ENCODE results near the gene DIRAS1. TPM values are rescaled to one million over a fixed set of nuclear protein-coding genes. Genes with fewer than 3 reads are reported as not detected.
"Not testable (repeated sequence)": the region's sequence is repeated elsewhere in the genome, so short reads cannot be mapped to it uniquely, and the experiment has no call there.

DIRAS1 gene
- total RNA-seq, 1 donor from 2014 or later: 2.7 TPM

GRCh38 chr19:2711172-2711874 lies 9.8 kb downstream of the DIRAS1 start:
- DNase-seq: no peak

GRCh38 chr19:2706251-2706650 lies 14.9 kb downstream of the DIRAS1 start:
- no peak for DNase-seq

- DNase-seq: no peak
Measured at GRCh38 chr19:2703691-2704216, 17.4 kb downstream of the DIRAS1 start.

- DNase-seq: no peak
Measured at GRCh38 chr19:2703077-2703437, 18.1 kb downstream of the DIRAS1 start.

- DNase-seq: peak; percentile 96
Measured at GRCh38 chr19:2702170-2703076, 18.7 kb downstream of the DIRAS1 start, which contains the start of gene GNG7. Gene GNG7, minus strand, starts transcription at chr19:2702694. Its CDS starts 182,006 bp downstream, at chr19:2520688.

GRCh38 chr19:2701361-2702169 lies 19.6 kb downstream of the DIRAS1 start:
- no peak for DNase-seq

- DNase-seq: no peak
Measured at GRCh38 chr19:2700660-2701360, 20.4 kb downstream of the DIRAS1 start.

- DNase-seq: no peak
Measured at GRCh38 chr19:2699413-2700140, 21.6 kb downstream of the DIRAS1 start.

- DNase-seq: no peak
Measured at GRCh38 chr19:2694196-2694595, 27.0 kb downstream of the DIRAS1 start.

- DNase-seq: no peak
Measured at GRCh38 chr19:2693492-2694160, 27.5 kb downstream of the DIRAS1 start.

GRCh38 chr19:2691951-2692350 lies 29.2 kb downstream of the DIRAS1 start:
- DNase-seq: no peak

GRCh38 chr19:2690856-2691255 lies 30.3 kb downstream of the DIRAS1 start:
- no peak for DNase-seq

- DNase-seq: no peak
Measured at GRCh38 chr19:2686360-2686759, 34.8 kb downstream of the DIRAS1 start.

GRCh38 chr19:2685204-2685704 lies 35.9 kb downstream of the DIRAS1 start:
- no peak for DNase-seq

GRCh38 chr19:2683430-2684003 lies 37.7 kb downstream of the DIRAS1 start:
- DNase-seq: no peak

GRCh38 chr19:2680808-2681207 lies 40.4 kb downstream of the DIRAS1 start:
- DNase-seq: no peak

GRCh38 chr19:2679439-2679838 lies 41.7 kb downstream of the DIRAS1 start:
- no peak for DNase-seq

- not testable (repeated sequence) for DNase-seq
Measured at GRCh38 chr19:2678948-2679347, 42.2 kb downstream of the DIRAS1 start.

- DNase-seq: no peak
Measured at GRCh38 chr19:2678044-2678671, 43.0 kb downstream of the DIRAS1 start.

All from tongue (tissue), 2 donors.